Measurements from ENCODE around the gene RBM4.

Gene RBM4

DNA sequence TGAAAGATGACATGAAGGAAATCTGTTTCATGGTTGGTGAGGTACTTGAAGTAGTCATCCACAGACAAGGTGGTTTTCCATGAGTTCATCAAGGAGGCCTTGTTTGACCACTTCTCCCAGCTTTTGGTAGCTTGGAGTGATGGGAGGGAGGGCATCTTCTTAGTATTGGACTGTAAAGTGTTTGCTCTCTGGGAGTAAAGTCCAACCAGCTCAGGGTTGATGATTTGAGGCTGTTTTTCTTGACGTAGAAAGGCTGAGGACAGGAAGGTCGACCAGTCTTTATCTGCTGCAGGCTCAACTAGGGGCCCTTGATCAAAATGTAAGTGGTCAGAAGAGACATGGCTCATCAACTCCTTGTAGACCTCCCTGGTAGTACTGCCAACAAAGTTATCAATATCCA, 47.3 kb upstream of the RBM4 start:
- Histone ChIP-seq H3K9me3 (ENCODE audit: low read length) (no peaks in the 10 kb centered on the region), H3K79me2 (ENCODE audit: insufficient read depth, low read length) (no peaks in the 10 kb centered on the region), H3K4me2 (ENCODE audit: low read length) (no peak overlapping the region), H3K4me3 (ENCODE audit: low read depth, low read length, poor library complexity, severe bottlenecking) (no peak overlapping the region), H3K27me3 (ENCODE audit: insufficient read depth, low read length) (peaks cover 4% of the 10 kb centered on the region; the same call in 1 of the 2 replicates), H3K4me1 (ENCODE audit: insufficient read depth, low read length, severe bottlenecking) (peaks cover 35% of the 10 kb centered on the region), H2AFZ (ENCODE audit: low read length) (no peak overlapping the region), H3K27ac (ENCODE audit: low read depth, low read length, poor library complexity, severe bottlenecking) (no peak overlapping the region), H3K9me2 (ENCODE audit: low read depth, low read length) (no peaks in the 10 kb centered on the region), H4K20me1 (ENCODE audit: insufficient read depth, low read length) (no peaks in the 10 kb centered on the region), H3F3A (ENCODE audit: insufficient read depth, low read length) (no peaks in the 10 kb centered on the region), H3K36me3 (ENCODE audit: insufficient read depth, low read length) (no peaks in the 10 kb centered on the region; the same call in 1 of the 2 replicates), H3K9ac (ENCODE audit: low read length) (no peak overlapping the region)
- TF ChIP-seq CTCF (IDR thresholded peaks at IDR 0.05; ENCODE audit: low read length) (no peak), EZH2 (IDR thresholded peaks at IDR 0.05; ENCODE audit: borderline replicate concordance, low read length) (no peak)

DNA sequence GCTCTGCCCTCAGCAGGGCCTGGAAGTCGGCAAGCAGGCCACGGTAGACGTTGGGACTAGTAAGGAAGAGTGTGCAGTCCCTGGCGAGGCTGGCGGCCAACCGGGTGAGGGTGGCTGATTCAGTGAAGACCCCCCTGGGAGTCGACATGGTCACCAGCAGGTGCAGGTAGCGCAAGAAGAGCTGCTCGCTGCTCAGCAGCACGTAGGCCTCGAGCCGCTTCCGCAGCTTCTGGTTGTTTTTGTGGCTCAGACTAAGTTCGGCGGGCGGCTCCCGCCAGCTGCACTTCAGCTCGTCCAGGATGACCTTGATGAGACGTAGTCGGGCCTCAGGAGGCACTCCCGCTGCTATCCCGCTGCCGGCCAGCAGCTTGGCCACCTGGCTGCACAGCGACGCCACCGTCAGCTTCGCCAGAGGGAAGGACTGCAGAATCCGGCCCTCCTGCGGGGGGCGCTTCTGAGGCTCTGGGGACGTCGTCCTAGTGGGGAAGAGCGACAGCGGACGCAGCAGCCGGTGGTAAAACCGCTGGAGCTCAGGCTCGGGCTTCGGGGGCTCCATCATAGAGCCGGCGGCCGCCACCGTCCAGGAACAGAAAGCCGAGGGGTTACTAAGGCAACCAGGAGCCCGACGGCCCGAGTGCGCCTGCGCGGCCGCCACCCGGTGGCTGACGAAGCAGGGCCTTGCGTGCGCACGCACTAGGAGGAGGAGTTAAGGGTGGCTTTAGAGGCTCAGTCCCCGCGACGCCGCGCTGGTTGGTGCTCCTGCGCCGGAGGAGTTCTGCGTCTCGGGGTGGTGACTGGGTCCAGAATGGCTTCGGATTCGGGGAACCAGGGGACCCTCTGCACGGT, 45.8 kb upstream of the RBM4 start, which contains the start of the genes CCDC87 and CCS:
CCDC87 (minus strand) TSS at position 607 of the 846 bp plus-strand sequence; CDS start at position 559, 48 bp downstream.
CCS (plus strand) TSS at position 729 of the 846 bp plus-strand sequence; CDS start at position 806, 77 bp downstream.
- peaks cover 35% of the 10 kb centered on the region for H3K4me1 ChIP-seq (ENCODE audit: insufficient read depth, low read length, severe bottlenecking)
- H2AFZ ChIP-seq (ENCODE audit: low read length): no peak within 1 kb of the TSS
- peak within 1 kb of the TSS; percentile 79 for H3K9ac ChIP-seq (ENCODE audit: low read length)
- peak within 1 kb of the TSS; percentile 57 for H3K27ac ChIP-seq (ENCODE audit: low read depth, low read length, poor library complexity, severe bottlenecking)
- H3F3A ChIP-seq (ENCODE audit: insufficient read depth, low read length): no peaks in the 10 kb centered on the region
- H3K27me3 ChIP-seq (ENCODE audit: insufficient read depth, low read length): peaks cover 4% of the 10 kb centered on the region; the same call in 1 of the 2 replicates
- no peaks in the 10 kb centered on the region for H3K9me3 ChIP-seq (ENCODE audit: low read length)
- no peaks in the 10 kb centered on the region; the same call in 1 of the 2 replicates for H3K36me3 ChIP-seq (ENCODE audit: insufficient read depth, low read length)
- H3K79me2 ChIP-seq (ENCODE audit: insufficient read depth, low read length): no peaks in the 10 kb centered on the region
- no peaks in the 10 kb centered on the region for H4K20me1 ChIP-seq (ENCODE audit: insufficient read depth, low read length)
- no peaks in the 10 kb centered on the region for H3K9me2 ChIP-seq (ENCODE audit: low read depth, low read length)
- H3K4me3 ChIP-seq (ENCODE audit: low read depth, low read length, poor library complexity, severe bottlenecking): peak within 1 kb of the TSS; percentile 71
- no peak for TF ChIP-seq EZH2 (IDR thresholded peaks at IDR 0.05; ENCODE audit: borderline replicate concordance, low read length)
- TF ChIP-seq CTCF (IDR thresholded peaks at IDR 0.05; ENCODE audit: low read length): peak; percentile 76
- peak within 1 kb of the TSS; percentile 93 for H3K4me2 ChIP-seq (ENCODE audit: low read length)

DNA sequence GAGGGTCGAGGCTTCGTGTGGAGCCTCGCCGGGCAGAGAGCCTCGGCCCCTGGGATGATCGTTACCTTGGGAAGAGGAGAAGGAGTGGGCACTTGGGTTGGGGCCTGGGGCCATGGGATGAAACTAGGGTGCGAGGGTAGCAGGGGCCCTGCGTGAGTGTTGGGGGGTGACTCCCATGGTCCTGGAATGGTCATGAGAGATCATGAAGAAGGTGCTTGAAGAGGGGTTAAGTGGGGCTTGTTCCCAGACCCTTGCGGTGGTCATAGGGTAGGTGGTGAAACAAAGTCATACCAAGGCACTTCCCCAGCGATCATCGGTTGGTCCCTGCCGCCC, 45.2 kb upstream of the RBM4 start:
- peak overlapping the region; percentile 71 for H3K4me3 ChIP-seq (ENCODE audit: low read depth, low read length, poor library complexity, severe bottlenecking)
- H3K9ac ChIP-seq (ENCODE audit: low read length): peak overlapping the region; percentile 79
- H3K79me2 ChIP-seq (ENCODE audit: insufficient read depth, low read length): no peaks in the 10 kb centered on the region
- TF ChIP-seq EZH2 (IDR thresholded peaks at IDR 0.05; ENCODE audit: borderline replicate concordance, low read length) (no peak), CTCF (IDR thresholded peaks at IDR 0.05; ENCODE audit: low read length) (no peak)
- peaks cover 4% of the 10 kb centered on the region; the same call in 1 of the 2 replicates for H3K27me3 ChIP-seq (ENCODE audit: insufficient read depth, low read length)
- no peaks in the 10 kb centered on the region for H3K9me2 ChIP-seq (ENCODE audit: low read depth, low read length)
- H3K9me3 ChIP-seq (ENCODE audit: low read length): no peaks in the 10 kb centered on the region
- peak overlapping the region; percentile 93 for H3K4me2 ChIP-seq (ENCODE audit: low read length)
- H3K36me3 ChIP-seq (ENCODE audit: insufficient read depth, low read length): no peaks in the 10 kb centered on the region; the same call in 1 of the 2 replicates
- peak overlapping the region; percentile 44 for H3K27ac ChIP-seq (ENCODE audit: low read depth, low read length, poor library complexity, severe bottlenecking)
- no peaks in the 10 kb centered on the region for H4K20me1 ChIP-seq (ENCODE audit: insufficient read depth, low read length)
- H2AFZ ChIP-seq (ENCODE audit: low read length): no peak overlapping the region
- no peaks in the 10 kb centered on the region for H3F3A ChIP-seq (ENCODE audit: insufficient read depth, low read length)
- H3K4me1 ChIP-seq (ENCODE audit: insufficient read depth, low read length, severe bottlenecking): peaks cover 35% of the 10 kb centered on the region

Measured in OCI-LY1 (cell line).